Stimulated activated naive CD8-positive, alpha-beta T cell treated with anti-CD3 and anti-CD28 coated beads, Interleukin-15, Interleukin-2, amounts not matched to agents 100 U/mL and 50 U/mL, for 24 hours (primary cell): Measurements from ENCODE around the gene PIK3R2.

Source experiments
- ATAC-seq: fragments of 150-1000 bp; cut with Tn5 transposase; one replicate; pipeline ENCODE4 v1.10.0; 2021
- DNase-seq: peaks from one replicate; pipeline ENCODE4 v3.0.0; 2021

The PIK3R2 gene

DNA sequence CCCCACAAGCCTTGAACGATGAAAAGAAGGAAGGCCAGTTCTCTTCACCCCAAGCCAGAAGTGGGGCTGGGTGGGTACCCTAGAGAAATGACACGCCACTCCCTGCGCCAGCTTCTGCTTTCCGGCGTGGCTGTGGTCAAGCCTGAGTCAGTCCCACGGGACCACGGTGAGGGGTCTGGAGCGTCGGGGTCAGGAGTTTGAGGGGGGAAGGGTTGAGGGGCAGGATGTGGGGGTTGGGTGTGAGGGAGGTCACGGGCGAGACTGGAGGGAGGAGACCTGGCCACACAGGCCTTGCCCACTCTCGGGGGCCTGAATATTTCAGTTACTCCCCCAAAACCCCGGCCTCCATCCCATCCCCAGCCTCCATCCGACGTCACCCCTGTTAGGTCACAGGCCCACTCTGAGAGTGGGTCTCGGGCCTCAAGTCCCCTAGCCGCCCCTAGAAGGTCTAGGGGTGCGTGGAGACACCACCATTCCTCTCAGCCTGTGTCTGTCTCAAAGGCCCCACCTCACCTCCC is 20.1 kb downstream of the PIK3R2 start:
- ATAC-seq (peak; percentile 25), DNase-seq (no peak)

DNA sequence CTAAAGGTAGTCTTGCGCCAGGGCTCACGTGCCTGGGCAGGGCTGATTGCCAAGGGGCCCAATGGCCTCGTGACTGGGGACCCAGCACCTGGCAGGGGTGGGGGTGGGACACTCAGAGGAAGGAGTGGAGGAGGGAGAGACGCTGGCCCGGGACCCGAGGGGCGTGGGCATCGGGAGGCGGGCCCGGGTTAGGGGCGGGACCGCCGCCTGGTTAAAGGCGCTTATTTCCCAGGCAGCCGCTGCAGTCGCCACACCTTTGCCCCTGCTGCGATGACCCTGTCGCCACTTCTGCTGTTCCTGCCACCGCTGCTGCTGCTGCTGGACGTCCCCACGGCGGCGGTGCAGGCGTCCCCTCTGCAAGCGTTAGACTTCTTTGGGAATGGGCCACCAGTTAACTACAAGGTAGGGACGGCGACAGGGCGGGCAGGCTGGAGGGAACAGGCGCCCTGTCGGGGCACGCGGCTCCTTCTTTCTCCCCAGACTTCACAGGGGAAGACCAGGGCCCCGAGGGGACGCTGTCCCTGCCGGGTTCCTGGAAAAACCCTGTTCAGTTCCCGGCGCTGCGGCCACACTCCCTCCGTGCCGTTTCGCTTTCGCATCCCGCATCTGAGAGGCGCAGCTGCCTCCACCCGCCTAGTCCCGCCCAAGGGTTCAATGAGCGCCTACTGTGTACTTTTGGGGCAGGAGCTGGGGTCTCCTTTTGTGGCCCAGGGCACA is 20.8 kb downstream of the PIK3R2 start, which contains the start of gene IFI30:
Gene IFI30, plus strand, starts transcription at position 242 of the 717 bp plus-strand sequence. Its CDS starts 29 bp downstream, at position 271.
- peak; percentile 77 for DNase-seq

DNA sequence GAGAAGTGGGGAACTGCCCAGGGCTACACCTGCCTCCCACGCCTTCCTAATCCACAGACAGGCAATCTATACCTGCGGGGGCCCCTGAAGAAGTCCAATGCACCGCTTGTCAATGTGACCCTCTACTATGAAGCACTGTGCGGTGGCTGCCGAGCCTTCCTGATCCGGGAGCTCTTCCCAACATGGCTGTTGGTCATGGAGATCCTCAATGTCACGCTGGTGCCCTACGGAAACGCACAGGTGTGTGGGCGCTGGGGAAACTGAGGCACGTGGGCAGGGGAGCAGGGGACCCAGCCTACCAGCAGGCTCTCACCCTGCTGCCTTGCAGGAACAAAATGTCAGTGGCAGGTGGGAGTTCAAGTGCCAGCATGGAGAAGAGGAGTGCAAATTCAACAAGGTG is 22.0 kb downstream of the PIK3R2 start:
- DNase-seq (no peak), ATAC-seq (no peak)

More for the DNA sequence above, 20.8 kb downstream of the PIK3R2 start, which contains the start of gene IFI30:
- ATAC-seq, result peak; percentile 72

DNA sequence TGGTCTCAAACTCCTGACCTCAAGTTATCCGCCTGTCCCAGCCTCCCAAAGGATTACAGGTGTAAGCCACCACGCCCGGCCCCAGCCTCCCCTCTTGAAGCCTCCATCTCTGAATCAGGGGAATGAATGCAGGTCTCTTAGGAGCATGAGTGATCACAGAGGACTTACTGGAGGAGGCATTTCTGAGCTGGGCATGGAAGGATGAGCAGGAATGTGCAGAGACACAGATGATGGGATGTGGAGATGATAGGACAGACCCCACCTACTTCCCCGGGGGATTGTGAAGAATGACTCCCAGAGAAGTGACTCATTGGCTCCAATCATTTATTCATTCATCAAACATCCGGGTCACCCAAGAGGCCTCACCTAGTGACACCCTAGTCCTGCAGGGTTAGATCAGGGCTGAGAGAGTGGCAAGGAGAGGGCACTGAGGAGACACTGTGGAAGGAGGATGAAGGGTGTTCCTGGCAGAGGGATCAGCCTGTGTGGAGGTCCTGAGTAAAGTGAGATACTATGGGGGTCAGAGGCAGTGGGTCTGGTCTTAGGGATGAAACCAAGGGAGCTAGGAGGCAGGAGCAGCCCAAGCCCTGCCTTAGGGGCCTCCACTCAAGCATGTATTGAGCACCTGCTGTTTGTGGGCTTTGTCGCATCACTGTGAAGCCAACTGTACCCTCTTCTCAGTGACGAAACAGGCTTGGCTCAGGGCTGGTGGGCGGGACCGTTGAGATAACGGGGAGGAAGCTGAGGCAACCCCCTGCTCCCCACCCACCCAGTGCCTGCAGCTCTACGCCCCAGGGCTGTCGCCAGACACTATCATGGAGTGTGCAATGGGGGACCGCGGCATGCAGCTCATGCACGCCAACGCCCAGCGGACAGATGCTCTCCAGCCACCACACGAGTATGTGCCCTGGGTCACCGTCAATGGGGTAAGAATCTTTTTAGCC is 23.7 kb downstream of the PIK3R2 start:
- no peak for DNase-seq
- no peak for ATAC-seq

DNA sequence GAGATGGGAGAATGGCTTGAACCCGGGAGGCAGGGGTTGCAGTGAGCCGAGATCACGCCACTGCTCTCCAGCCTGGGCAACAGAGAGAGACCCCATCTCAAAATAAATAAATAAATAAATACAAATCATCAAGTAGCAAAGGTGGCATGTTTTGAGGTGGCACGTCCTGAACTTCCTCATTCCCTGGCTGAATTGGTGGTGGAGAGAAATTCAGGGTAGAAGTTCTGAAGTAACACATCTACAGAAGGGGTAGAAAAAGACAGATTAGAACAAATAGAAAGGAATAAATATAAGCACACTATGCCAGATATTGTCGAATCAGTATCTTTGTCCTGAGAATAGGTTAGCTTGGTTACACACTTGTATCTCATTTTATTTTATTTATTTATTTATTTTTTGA is 27.0 kb downstream of the PIK3R2 start:
- no peak for ATAC-seq
- DNase-seq, result no peak

DNA sequence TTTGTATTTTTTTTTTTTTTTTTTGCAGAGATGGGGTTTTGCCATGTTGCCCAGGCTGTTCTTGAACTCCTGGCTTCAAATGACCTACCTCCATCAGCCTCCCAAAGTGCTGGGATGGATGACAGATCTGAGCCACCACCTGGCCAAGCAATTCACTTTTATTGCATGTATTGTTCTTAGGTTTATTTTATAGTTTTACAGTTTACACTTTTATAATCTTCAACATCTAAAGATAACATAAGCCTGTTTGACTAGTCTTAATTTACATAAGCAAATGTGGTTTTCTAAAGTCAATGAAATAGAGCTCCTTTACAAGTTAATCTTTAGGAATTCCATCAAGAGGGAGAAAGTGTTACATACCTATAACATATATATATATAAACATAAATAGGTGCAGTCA is 30.6 kb downstream of the PIK3R2 start:
- ATAC-seq, result no peak
- no peak for DNase-seq

DNA sequence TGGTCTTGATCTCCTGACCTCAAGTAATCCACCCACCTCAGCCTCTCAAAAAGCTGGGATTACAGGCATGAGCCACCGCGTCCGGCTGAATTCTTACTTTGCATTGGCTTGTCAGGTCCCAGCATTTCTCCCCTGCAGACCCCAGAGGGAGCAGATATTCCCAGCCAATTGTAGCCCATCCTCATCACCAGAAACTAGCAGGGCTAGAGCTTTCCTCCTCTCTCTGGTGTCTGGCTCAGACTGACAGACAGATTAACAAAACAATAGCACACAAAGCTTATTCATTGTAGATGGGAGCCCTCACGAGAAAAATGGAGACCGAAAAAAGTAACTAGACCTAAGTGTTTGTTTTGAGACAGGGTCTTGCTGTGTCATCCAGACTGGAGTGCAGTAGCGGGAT is 32.6 kb downstream of the PIK3R2 start:
- DNase-seq (no peak), ATAC-seq (no peak)

DNA sequence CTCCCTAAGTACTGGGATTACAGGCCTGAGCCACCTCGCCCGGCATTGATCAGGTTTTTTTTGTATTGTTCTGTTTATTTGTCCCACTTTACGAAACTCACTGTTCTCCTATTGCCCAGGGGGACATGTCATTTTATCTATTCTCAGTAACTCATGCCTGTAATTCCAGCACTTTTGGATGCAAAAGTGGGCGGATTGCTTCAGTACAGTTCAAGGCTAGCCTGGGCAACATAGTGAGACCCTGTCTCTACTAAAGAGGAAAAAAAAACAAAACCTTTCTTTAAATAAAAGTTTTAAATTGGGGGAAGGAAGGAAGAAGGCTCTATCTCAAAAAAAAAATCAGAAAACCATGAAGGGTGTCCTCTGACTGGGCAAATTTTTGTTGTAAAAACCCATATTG is 37.3 kb downstream of the PIK3R2 start:
- DNase-seq (no peak), ATAC-seq (no peak)

DNA sequence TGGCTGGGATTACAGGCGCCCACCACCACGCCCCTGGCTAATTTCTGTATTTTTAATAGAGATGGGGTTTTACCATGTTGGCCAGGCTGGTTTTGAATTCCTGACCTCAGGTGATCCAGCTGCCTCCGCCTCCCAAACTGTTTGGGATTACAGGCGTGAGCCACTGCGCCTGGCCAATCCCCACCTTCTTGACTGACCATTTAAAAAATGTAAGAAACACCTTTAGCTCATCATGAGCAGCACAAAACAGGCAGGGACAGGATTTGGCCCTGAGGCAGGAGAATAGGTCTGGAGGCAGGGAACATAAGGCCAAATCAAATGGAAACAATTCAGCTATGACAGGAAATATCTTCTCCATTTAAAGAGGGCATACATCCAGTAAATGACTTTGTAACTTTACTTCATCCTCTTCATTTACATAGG is 38.7 kb downstream of the PIK3R2 start:
- no peak for ATAC-seq

DNA sequence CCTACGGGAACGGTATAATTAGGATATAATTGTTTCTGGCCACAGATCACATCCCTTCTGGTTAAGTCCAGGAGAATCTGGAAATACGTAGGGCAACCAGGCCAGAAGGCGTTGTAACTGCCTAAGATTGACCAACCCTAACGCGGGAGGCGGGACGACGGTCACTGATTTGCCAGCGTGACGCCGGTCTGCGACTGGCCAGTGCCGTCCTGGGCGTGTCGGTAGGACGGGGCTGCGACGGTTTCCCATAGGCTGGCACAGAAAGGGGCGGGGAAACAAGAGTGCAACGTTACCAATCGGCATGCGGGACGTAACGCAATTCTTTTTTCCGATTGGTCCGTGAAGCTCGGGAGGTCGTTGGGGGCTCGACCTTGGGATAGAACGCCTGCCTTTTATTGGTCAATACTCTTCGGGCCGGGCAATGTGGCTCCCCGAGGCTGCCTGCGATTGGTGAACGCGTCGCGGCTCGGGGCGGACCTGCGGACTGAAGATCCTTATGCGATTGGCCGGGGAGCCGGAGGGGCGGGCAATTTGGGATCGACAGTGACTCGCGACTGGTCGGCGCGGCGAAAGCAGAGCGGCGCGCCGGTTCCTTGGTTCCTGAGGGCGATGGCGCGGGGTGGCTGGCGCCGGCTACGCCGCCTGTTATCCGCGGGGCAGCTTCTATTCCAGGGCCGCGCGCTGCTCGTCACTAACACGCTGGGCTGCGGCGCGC is 39.9 kb downstream of the PIK3R2 start, which contains the start of gene MPV17L2:
Gene MPV17L2, plus strand, starts transcription at position 546 of the 715 bp plus-strand sequence. Its CDS starts 64 bp downstream, at position 610.
- ATAC-seq (peak; percentile 95), DNase-seq (peak; percentile 98)

More for the DNA sequence above, 38.7 kb downstream of the PIK3R2 start:
- no peak for DNase-seq

DNA sequence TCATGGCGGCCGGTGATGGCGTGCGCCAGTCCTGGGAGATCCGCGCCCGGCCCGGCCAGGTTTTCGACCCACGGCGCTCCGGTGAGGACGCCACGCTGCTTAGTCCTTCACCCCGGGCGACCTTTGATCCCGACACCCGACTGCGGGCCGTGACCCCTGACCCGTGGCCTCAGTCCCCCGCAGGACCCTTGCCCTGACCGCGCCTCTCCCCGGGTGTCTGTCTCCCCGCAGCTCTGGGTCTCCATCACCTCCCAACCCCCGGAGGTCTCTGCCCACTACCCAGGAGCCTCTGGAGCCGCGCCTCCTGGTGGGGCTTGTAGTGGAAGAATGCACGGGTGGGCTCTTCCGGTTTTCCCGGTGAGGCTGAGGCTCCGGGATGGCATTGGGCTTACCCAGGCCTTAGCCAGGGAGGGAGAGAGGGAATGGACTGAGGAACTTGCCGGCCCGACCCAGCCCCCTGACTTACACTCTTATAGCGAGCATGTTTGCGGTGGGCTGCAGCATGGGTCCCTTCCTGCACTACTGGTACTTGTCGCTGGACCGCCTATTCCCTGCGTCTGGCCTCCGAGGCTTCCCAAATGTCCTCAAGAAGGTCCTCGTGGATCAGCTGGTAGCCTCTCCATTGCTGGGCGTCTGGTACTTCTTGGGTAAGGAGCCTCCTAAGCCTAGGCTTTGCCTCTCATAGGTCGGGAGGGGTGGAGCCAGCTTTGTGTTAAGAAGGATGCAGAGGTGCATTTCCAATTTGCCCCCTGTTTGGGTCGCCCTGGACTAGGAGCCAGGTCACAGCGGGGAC is 40.6 kb downstream of the PIK3R2 start:
- peak; percentile 0 for ATAC-seq
- no peak for DNase-seq

DNA sequence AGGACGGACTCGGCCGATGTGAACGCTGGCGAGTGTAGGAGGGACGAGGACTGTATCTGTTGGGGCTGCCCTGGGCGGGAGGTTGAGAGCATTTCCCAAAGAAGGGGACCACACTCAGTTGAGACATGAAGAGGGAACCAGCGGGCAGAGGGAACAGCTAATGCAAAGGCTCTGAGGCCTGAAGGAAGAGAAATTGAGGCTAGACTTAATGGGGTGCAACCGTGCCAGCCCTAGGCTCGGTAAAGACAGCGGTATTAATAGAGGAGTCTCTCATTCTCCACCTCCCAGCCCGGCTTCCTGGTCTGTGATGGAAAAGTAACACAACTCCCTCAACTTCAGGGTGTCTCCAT is 41.2 kb downstream of the PIK3R2 start:
- no peak for ATAC-seq
- DNase-seq, result no peak

DNA sequence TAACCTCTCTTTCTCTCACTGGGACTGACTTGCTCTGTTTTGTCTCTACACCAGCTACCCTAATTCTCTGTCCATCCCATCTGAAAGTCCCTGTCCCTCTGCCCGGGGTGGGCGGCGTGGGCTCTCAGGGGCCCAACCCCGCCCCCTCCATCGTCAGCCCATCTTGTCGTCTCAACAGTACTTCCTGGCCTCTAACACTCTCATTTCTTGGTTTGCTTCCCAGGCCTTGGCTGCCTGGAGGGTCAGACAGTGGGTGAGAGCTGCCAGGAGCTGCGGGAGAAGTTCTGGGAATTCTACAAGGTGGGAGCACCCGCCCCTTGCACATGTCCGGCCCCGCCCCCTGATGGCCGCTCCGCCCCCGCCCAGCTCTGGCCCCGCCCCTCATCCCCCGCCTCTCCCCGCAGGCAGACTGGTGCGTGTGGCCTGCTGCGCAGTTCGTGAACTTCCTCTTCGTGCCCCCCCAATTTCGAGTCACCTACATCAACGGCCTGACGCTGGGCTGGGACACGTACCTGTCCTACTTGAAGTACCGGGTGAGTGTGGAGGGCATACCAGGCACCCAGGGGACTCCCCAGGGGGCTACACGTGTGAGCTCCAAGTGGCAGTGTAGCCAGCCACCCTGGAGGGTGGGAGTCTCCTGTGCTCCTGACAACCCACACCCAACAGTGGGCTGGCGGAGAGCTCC is 41.7 kb downstream of the PIK3R2 start:
- ATAC-seq (no peak), DNase-seq (peak; percentile 57)

DNA sequence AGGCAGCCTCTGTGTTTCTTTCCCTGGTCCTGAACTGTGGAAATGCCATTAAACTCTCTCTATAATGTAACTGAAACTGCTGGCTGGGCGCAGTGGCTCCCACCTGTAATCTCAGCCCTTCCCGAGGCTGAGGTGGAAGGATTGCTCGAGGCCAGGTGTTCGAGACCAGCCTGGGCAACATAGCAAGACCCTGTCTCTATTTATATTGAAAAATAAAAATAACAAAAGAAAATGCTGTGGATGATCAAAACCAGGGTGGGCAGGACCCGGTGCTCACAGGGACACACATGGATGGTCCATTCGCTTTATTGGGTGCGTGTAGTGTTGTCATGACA is 43.5 kb downstream of the PIK3R2 start:
- ATAC-seq (no peak), DNase-seq (no peak)

DNA sequence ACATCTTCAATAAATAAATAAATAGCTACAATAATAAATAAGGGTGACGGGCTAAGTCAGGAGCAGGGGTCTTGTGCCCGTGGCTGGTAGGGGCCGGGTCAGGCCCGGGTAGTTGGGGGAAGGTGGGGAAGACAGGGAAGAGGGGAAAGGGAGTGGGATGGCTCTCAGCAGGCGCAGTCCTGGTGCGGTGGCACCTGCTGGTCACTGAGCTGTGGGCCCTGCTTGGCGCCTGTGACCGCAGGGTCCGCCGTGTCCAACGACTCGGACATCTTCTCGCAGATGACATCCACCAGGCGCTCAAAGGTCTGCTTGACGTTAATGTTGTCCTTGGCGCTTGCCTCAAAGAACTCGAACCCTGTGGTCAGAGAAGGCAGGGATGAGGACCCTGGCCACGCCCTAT is 44.3 kb downstream of the PIK3R2 start:
- DNase-seq (no peak), ATAC-seq (no peak)

DNA sequence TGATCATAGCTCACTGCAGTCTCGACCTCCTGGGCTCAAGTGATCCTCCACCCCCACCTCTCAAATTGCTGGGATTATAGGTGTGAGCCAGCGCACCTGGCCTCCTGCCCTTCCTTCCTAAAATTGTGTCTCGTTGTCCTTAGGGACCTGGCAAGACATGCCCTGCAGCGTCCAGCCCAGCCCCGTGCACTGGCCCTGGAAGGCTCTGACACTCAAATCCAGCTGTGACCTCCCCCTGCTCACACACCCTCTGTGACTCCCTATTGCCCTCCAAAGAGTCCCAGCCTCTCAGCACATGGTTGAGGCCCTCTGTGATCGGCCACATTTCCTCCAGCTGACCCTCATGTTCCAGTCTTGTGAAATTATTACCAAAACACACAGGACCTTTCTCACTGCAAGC is 45.0 kb downstream of the PIK3R2 start:
- ATAC-seq (no peak), DNase-seq (no peak)

DNA sequence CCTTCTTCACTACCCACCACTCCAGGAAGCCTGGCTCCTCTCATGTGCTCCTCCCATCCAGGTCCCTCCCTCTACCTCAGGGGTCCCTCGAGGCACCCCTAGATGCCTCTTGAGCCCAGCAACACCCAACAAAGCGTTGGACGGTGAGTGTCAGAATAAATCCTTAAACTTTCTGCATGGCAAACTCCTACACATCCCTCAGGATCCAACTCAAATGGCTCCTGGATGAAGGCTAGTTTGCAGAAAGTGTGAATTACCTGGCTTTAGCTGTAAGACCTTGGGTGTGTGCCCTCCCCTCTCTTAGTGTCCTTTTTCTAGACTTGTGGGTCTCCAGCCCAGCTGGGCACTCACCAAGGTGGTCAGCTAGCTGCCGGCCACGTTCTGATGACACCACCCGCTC is 45.4 kb downstream of the PIK3R2 start:
- no peak for DNase-seq
- no peak for ATAC-seq

DNA sequence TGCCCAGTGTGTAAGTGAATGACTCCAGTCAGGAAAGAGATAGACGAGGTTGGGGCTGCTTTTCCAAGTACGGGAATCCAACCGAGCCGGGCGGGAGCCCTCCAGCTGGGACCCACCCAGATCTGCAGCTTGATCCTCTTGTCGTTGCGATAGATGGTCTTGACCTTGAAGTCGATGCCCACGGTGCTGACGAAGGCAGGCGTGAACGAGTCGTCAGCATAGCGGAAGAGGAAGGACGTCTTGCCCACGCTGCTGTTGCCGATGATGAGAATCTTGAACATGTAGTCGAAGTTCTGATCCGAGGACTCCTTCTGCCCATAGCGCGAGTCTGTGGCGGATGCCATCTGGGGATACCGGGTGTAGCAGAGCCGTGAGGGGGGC is 49.4 kb downstream of the PIK3R2 start:
- ATAC-seq (no peak), DNase-seq (no peak)

DNA sequence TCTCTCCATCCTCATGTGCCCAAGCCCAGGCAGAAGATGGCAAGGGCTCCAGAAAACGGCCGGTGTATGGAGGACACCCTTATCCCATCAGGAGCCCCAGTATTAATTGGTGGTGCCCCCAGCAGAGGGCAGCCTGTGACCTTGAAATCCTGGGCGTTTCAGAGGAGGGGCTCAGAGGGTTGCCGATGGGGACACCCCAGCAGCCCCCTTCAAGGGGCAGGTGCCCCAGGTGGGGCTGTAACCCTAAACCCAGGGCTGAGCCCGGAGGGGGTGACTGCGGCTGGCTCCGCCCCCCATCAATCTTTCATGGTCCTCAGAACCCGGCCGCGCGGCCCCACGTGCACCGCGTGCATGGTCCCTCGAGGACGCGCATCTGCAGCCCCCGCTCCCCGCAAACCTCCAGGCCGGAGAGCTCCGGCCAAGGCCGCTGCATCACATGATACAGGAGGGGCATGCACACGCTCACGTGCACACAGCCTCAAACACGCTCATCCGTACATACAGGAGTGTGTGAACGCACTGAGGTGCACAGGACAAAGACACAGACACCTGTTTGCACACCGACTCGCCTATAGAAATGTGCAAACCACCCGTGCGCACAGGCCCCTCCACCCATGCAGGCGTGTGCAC is 49.9 kb downstream of the PIK3R2 start:
- DNase-seq (peak; percentile 46), ATAC-seq (no peak)

DNA sequence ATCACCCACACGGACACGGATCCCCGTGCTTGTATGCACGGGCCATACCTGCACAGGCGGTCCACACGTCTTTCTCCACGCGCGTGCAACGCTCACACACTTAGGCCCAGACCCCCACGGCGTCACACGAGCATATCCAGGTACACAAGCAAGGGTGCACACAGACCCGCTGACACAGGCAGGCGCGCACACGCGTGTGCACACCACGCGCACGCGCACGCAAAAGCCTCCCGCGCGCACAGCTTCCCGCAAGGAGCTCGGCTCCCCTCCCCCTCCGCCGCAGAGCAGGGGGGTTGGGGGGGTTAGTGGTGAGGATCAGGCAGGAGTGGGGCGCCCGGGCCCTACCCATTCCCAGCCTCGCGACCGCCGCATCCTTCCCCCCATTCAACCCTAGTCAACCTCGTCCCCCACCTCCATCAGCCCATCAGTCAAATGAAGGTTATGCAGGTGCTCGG is 50.5 kb downstream of the PIK3R2 start:
- DNase-seq (peak; percentile 55), ATAC-seq (no peak)
